Lower leg skin (tissue), 3 donors: ENCODE results near the gene HMHB1.

ENCODE experiments used
- CTCF ChIP-seq, 3 donors: fragments of 450-650 bp; IDR thresholded peaks; one replicate each; pipeline ENCODE4 v1.5.1; 2016; ENCODE audit warnings: antibody characterized with exemption in 3 of 3, mild to moderate bottlenecking in 3 of 3, moderate library complexity in 2 of 3
- POLR2A ChIP-seq, 2 donors: fragments of 450-650 bp; IDR thresholded peaks; one replicate each; pipeline ENCODE4 v1.6.1; 2016 to 2017; ENCODE audit warnings: antibody characterized with exemption in 2 of 2, mild to moderate bottlenecking in 1 of 2, moderate library complexity in 1 of 2

DNA sequence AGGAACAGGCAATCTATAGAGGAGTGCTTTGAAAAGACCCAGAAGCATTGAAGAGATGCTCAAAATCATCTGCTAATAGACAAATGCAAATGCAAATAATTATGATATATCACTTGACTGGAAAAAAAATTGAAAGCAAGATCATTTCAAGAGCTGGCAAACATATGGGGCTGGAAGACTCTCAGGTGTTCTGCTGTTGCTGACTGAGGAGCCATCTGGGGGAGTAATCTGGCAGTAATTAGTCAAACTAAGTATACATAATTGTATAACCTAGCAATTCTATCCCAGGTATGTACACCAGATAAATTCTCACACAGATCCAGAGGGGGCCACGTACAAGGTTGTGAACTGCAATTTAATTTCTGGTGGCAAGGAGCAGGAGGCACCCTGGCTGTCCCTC, 4.6 kb upstream of the HMHB1 start:
- no peak for TF ChIP-seq CTCF (IDR thresholded peaks at IDR 0.05)
- no peak for TF ChIP-seq POLR2A (IDR thresholded peaks at IDR 0.05)
